Effector CD8-positive, alpha-beta T cell (primary cell): Measurements from ENCODE around the gene IFNL1.
"Not testable (repeated sequence)": the region's sequence is repeated elsewhere in the genome, so short reads cannot be mapped to it uniquely, and the experiment has no call there.

Source experiments
- DNase-seq: peaks from one replicate; lab custom pipeline; 2025; lab: John Stamatoyannopoulos, UW

The IFNL1 gene

DNA sequence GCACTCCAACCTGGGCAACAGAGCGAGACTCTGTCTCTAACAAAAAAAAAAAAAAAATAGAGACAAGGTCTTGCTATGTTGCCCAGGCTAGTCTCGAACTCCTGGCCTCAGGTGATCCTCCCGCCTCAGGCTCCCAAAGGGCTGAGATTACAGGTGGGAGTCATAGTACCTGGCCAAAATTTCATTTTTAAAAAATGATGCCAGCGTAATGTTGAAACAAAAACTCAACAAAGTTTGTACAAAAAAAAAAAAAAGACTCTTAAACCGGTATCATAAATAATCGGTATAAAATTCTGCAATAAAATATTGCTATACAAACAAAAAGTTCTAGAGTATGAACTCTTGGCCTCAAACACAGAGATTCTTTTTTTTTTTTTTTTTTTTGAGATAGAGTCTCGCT lies 36.1 kb downstream of the IFNL1 start:
- no peak for DNase-seq

DNA sequence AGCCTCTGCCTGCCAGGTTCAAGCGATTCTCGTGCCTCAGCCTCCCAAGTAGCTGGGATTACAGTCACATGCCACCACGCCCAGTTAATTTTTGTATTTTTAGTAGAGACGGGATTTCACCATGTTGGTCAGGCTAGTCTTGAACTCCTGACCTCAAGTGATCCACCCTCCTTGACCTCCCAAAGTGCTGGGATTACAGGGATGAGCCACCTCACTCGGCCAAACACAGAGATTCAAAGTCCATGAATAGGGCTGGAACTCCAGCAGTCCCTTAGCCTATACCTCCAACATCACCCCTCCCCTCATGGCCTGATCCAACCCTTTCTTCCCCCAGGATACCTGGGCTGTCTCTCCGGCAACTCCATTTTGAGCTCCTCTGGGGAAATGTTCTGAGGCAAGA lies 36.5 kb downstream of the IFNL1 start:
- not testable (repeated sequence) for DNase-seq

DNA sequence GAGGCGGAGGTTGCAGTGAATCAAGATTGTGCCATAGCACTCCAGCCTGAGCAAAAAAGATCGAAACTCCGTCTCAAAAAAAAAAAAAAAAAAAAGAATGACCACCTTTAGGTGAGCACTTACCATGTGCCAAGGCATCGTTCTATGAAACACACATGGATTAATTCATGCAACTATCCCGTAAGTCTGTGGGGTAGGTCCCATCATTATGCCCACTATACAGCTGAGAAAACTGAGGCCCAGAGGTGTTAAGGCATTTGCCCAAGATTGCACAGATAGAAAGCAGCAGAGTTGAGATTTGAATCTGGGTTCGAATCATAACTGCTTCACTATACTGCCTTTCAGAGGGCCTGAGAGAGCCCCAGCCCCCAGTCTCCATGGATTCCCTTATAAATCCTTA lies 37.3 kb downstream of the IFNL1 start:
- no peak for DNase-seq

DNA sequence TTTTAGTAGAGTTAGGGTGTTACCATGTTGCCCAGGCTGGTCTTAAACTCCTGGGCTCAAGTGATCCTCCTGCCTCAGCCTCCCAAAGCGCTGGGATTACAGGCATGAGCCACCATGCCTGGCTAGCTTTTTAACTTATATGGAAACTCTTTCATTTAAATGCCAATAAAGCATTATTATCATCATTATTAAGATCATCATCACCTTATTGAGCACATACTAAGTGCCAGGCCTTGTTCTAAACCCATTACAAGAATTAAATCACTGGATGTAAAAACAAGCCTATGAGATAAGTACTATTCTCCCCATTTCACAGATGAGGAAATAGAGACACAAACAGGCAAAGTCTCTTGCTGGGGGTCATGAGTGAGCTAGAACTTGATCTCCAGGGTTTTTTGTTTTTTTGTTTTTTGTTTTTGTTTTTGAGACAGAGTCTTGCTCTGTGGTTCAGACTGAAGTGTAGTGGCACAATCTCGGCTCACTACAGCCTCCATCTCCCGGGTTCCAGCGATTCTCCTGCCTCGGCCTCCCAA lies 38.3 kb downstream of the IFNL1 start:
- no peak for DNase-seq

- no peak for DNase-seq
These were observed 39.0 kb downstream of the IFNL1 start for GRCh38 chr19:39335168-39335548.

- DNase-seq: no peak
These were observed 40.3 kb downstream of the IFNL1 start for GRCh38 chr19:39336483-39336882.

- DNase-seq: no peak
These were observed 43.5 kb downstream of the IFNL1 start for GRCh38 chr19:39339674-39340073.

DNA sequence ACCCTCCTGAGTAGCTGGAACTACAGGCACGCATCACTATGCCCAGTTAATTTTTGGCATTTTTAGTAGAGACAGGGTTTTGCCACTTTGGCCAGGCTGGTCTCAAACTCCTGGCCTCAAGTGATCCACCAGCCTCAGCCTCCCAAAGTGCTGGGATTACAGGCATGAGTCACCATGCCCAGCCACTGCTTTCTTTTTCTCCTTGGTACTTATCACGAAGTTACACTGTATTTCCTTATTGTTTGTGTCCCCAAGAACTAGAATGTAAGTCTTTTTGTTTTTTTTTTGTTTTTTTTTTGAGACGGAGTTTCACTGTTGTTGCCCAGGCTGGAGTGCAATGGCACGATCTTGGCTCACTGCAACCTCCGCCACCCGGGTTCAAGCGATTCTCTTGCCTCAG lies 43.9 kb downstream of the IFNL1 start:
- DNase-seq: not testable (repeated sequence)

- DNase-seq: no peak
These were observed 45.0 kb downstream of the IFNL1 start for GRCh38 chr19:39341129-39341718.

- DNase-seq: peak; percentile 98
These were observed 45.8 kb downstream of the IFNL1 start, which contains the start of gene SAMD4B for GRCh38 chr19:39341719-39342604. Gene SAMD4B, plus strand, starts transcription at chr19:39342421. Its CDS starts 14,473 bp downstream, at chr19:39356894.

DNA sequence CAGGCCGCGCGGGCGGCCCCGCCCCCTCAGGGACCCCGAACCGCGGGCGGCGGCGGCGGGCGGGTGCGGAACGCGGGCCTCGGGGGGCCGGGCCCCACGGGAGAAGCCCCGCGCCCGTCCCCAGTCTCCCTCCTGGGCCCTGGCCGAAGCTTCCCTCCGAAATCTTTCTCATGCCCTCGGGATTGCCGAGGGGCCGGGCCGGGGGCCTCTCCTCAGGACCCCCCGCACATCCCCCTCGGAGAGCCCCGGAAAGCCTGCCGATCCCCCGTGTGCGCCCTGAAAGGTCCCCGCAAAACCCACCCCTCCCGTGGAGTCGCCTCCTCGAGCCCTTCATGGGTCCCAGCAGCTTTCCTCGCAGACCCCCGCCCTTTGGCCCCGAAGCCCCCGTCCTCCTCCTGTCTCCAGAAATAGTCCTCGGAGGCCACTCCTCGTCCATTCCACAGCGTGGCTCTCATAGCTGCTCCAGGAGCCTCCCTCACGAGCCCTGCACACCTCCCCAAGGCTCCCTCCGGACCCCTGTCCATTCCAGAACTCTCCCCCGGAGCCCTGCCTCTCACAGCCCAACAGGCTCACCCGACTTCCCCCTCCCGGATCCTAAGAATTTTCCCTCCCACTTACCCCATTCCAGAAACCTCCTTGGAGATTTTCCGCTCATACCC lies 46.6 kb downstream of the IFNL1 start:
- DNase-seq: no peak

GRCh38 chr19:39345956-39346355 lies 49.7 kb downstream of the IFNL1 start:
- no peak for DNase-seq

DNA sequence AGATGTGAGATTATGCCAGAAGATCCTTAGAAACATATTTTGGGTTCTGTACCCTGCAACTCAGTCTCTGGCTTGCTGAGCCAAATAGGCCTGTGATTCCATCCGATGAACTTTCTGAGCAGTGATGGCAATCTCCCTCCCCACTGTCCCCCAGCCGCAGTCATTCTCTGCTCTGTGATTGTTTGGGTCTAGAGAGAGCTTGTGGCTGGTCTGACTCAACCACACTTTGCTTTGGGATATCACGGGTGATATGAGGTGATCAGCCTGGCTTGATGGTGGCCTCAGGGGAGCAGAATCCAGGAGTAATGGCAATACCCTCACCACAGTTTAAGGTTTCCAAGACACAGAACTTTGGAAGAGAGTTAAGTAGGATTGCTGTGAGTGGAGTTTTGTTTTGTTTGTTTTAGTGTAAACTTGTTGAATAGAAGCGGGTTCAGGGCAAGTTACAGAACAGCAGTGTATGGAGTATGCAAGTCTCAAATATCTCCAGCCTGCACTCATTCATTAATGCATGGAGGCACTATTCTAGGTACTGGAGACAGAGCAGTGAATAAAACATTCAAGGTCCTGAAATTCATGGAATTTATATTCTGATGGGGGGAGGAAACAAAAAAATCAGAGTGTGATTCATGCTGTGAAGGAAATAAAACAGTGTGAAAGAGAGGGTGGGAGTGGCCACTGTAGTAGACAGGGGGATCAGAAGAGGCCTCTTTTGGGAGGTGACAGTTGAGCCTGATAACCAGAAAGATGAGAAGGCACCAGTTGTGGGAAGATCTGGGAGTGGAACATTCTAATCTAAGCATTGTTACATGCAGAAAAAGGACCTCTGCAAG lies 51.3 kb downstream of the IFNL1 start:
- DNase-seq: no peak
